ENCODE data around the gene ZKSCAN5.
"Not testable (repeated sequence)": the region's sequence is repeated elsewhere in the genome, so short reads cannot be mapped to it uniquely, and the experiment has no call there.

ZKSCAN5 gene

GRCh38 chr7:99580778-99581332 lies 76.4 kb downstream of the ZKSCAN5 start:
- not testable (repeated sequence) for DNase-seq
